ENCODE measurements around the gene RIPK4.
A peak's percentile ranks its signal among the peaks of the same experiment; 100 is the strongest.

The RIPK4 gene

DNA sequence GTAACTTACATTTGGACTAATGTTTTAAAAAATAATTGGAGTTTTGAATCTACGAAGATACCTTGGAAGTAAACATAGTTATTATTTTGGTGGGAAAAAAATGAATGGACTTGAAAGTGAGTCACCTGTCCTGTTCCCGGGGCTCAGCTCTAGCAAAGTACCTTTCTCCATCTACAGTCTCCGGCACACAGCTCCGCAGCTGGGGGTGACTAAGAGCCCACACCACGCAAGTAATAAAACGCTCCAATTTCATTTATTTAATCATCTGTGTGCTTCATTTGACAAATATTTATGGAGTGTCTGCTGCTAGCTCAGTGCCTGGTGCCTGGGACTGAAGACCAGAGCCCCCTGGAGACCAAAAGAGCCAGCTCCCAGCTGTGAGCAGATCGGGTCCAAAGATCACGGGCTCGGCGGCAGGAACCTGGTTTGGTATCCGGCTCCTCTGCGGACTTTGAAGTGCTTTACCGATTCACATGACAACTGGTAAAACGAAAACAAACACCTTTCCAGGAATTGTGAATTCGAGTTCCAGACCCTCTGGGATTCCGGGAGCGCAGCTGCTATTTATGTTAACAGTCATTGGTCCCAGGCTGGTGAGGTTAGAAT, 1.7 kb upstream of the RIPK4 start:
- DNase-seq = no peak

DNA sequence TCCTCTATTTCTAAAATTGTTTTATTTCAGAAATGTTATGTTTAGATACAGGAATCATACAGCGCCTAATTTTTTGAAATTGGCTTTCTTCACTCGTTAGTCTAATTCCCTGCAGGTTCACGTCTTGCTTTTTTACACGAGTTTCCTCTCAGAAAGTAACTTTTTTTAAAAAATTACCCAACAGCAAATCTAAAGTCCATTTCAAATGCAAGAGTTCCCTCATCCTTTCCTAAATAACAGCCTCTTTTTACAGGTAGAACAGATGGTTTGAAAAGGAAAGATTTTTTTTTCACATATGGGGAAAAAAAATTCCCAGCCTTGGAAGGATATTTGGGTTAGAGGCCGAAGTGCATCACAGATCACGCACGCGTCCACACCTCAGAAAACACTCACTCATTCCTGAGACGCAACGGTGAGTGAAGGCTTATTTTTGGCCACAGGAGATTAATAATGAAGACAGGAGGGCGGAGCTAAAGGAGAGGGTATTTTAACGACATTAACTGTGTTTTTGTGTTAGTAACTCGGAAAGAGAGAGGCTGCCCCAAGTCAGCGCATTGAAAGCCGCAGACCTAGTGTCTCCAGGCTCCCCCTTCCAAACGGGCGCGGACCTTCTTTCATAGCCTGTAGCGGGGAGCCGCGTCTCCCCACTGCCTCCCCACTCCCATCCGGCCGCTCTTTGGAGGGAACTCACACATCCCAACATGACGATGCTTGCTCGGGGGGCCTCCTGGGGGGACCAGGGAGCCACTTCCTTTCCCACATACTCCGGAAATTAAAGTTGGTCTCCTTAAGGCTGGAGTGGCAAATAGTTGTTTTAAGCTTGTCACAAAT, 969 bp upstream of the RIPK4 start:
- DNase-seq = no peak

- DNase-seq = no peak
These were observed 624 bp downstream of the RIPK4 start for GRCh38 chr21:41765973-41766882.

DNA sequence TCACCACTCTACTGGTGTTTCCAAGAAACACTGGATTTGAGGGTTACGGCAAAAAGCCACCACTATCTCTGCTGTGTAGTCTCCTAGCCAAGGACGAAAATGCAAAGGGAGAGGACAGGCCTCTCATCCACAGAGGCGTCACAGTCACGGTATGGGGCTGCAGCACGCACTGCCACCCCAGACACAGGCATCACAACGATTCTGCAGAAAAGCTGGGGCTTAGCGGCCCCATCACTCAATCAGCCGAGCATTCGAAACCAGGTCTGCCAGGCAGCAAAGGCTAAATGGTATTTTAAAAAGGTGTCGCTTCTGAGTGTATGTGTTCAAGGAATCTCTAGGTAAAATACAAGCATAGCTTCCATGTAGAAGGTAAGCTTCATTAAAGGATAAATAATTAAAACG, 1.4 kb downstream of the RIPK4 start:
- DNase-seq = no peak

GRCh38 chr21:41764558-41765419, 2.1 kb downstream of the RIPK4 start:
- no peak for DNase-seq

DNA sequence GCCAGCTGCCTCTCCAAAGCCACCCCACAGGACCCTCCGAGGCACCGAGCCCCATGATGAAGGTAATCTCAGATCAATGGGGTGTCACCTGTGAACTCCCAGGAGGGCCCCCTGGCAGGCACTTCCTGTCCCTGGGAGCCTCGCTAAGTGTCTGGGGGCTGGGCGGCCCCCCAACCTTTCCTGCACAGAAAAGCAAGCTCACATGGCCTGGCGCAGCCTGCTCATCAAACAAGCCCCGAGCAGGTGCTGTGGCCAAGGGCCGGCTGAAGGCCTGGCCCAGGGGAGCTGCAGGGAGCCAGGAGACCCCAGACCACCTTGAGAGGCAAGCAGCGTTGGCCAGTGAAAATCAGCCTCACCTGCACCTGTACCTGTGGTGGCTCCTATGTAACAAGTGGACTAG, 2.9 kb downstream of the RIPK4 start:
- no peak for DNase-seq

- no peak for DNase-seq
These were observed 3.4 kb downstream of the RIPK4 start for GRCh38 chr21:41763398-41763931.

GRCh38 chr21:41762753-41763152, 4.1 kb downstream of the RIPK4 start:
- DNase-seq = no peak

- DNase-seq = peak in 1 of 2 donors; percentile 20
These were observed 4.8 kb downstream of the RIPK4 start for GRCh38 chr21:41761934-41762635.

DNA sequence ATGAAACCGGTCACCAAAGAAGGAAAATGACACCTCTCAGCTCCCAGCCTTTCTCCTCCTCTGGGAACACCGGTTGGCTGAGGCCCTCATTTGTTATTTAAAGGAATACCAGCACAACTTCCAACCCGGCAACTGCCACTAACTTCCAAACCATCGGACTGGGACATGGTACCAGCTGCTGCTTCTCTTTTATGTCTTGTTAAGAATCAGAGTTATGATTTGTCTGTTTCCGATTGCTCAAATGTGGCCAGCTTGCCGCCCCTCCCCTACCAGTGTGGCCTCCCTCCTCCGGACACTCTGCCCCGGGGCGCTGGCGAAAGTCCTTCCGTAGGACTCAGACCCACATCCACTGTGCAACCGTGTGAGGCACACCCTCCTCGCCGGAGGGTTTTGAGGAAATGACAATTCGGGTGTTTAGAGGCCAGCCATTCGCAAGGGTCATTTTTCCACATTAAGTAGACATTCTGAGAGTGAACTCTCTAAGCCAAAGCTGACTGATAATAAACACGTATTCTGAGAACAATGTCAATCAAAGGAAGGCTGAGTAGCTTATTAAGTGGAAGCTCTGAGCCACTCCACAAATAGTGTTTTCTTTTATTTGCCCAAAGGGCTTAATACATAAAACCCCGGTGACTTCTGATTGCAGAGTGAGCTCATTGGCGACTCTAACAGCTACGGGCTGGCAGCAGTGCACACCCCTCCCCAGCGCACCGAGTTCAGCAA, 5.5 kb downstream of the RIPK4 start:
- DNase-seq = peak in 1 of 2 donors; percentile 44

GRCh38 chr21:41760411-41760810, 6.4 kb downstream of the RIPK4 start:
- no peak for DNase-seq

- DNase-seq = no peak
These were observed 6.9 kb downstream of the RIPK4 start for GRCh38 chr21:41759926-41760325.

DNA sequence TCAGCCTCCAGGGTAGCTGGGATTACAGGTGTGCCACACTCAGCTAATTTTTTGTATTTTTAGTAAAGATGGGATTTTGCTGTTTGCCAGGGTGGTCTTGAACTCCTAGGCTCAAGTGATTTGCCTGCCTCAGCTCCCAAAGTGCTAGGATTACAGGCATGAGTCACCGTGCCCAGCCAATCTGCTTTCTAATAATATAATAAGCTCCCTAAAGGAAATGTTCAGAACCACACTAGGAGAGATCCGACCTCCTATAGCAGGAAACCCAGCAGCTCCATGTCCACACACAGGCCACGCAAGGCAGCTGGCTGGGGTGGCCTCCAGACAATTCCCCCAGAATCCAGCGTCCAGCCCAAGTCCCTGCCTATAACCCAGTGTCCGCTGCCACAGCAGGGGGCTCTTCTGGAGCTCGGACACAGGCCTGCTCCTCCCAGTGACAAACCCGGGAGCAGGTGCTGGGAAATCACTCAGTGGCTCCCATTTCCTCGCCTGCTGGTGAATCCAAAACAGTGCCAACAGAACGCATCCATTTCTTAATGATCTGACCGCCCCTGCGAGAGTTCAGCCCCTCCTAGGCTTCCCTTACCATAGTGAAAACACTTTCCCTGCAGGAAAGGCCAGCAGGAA, 7.5 kb downstream of the RIPK4 start:
- no peak for DNase-seq

DNA sequence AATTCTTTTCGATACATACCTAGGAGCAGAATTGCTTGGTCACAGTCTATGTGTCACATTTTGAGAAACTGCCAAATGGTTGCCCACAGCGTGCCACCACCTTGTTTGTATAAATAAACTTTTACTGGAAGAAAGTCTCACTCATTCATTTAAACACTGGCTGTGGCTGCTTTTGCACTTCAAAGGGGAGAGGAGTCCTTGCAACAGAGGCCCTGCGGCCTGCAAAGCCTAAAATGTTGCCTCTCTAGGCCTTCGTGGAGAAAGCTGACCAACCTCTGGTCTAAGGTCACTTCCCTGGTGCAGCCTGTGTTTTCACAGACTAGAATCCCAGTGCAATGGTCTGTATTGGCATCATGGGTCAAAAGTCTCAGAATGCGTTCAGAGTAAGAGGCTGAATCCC, 8.3 kb downstream of the RIPK4 start:
- no peak for DNase-seq

- DNase-seq = no peak
These were observed 10.7 kb downstream of the RIPK4 start for GRCh38 chr21:41755934-41756773.

DNA sequence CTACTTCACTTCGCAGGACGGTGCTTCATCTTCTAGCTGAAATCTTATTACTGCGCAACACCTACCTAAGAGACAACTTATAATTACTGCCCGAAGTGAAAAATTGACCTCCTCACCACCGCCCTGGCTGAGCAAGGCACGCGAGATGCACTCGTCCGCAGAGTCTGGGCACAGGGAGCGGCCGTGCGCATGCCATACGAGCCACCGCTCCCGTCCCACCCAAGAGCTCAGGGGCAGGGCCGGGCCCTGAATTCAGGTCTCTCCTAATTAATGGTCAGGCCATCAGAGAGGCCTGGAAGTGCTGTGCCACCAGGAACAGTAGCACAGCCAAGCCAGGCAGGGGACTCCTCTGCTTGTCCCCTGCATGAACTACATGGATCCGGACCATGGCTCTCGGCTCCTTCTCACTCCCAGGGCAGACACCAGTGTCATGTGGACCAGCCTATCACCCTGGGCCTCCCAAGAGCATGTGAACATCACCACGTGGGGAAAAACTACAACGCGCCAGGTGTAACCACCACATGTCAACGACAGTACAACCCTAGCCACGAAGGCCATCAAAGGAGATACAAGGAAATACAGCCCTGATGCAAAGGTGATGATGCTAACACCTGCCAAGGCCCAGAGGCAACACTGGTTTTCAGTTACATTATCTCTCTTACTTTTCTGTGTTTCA, 11.5 kb downstream of the RIPK4 start:
- no peak for DNase-seq

DNA sequence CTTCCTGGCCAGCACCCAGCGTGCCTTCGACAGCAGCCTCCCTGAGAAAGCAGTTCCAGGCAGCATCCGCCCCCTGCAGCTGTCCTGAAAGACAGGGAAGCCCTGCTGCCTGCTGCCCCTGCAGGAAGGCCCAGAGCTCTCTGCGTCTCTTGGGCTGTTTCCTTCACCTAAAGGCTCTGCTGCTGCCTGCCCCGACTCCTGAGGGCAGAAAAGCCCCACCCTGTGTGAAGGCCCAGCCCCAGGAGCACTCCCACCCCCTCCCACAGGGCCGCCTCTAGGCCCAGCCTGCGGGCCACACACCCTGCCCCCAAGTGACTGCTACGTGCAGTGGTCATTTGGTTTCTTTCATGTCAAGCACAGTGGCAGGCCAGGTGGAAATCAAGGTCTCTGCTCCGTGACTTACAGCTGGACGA, 12.4 kb downstream of the RIPK4 start:
- no peak for DNase-seq

GRCh38 chr21:41753006-41753898, 13.6 kb downstream of the RIPK4 start:
- DNase-seq = no peak
